LoVo (cell line): ENCODE measurements around the gene LINC00237.

Experiments
- DNase-seq: peaks from one replicate; pipeline ENCODE4 v3.0.0-alpha.2; 2016; ENCODE audit warnings: low spot score

Gene LINC00237

GRCh38 chr20:21125072-21125848, 19.1 kb upstream of the LINC00237 start:
- DNase-seq, result peak; percentile 66

- DNase-seq, result no peak
Measured at GRCh38 chr20:21124190-21124589, 18.0 kb upstream of the LINC00237 start.

GRCh38 chr20:21118782-21119181, 12.6 kb upstream of the LINC00237 start:
- no peak for DNase-seq

- DNase-seq, result no peak
Measured at GRCh38 chr20:21118138-21118537, 12.0 kb upstream of the LINC00237 start.

- DNase-seq, result no peak
Measured at GRCh38 chr20:21117521-21117920, 11.4 kb upstream of the LINC00237 start.

- DNase-seq, result no peak
Measured at GRCh38 chr20:21114584-21114983, 8.4 kb upstream of the LINC00237 start.

GRCh38 chr20:21113697-21114096, 7.5 kb upstream of the LINC00237 start:
- no peak for DNase-seq

GRCh38 chr20:21111416-21111815, 5.3 kb upstream of the LINC00237 start:
- no peak for DNase-seq

- DNase-seq, result no peak
Measured at GRCh38 chr20:21110811-21111210, 4.7 kb upstream of the LINC00237 start.

GRCh38 chr20:21109144-21109543, 3.0 kb upstream of the LINC00237 start:
- no peak for DNase-seq

- DNase-seq, result no peak
Measured at GRCh38 chr20:21105429-21106170, 558 bp downstream of the LINC00237 start.

GRCh38 chr20:21104921-21105320, 1.2 kb downstream of the LINC00237 start:
- no peak for DNase-seq

GRCh38 chr20:21104466-21104761, 1.7 kb downstream of the LINC00237 start:
- DNase-seq, result no peak

GRCh38 chr20:21103582-21104465, 2.3 kb downstream of the LINC00237 start:
- DNase-seq, result no peak

- DNase-seq, result no peak
Measured at GRCh38 chr20:21102603-21103311, 3.4 kb downstream of the LINC00237 start.

- DNase-seq, result no peak
Measured at GRCh38 chr20:21101932-21102575, 4.1 kb downstream of the LINC00237 start.

GRCh38 chr20:21101453-21101931, 4.7 kb downstream of the LINC00237 start:
- peak; percentile 25 for DNase-seq

GRCh38 chr20:21100578-21101452, 5.3 kb downstream of the LINC00237 start:
- peak; percentile 42 for DNase-seq

GRCh38 chr20:21099751-21100577, 6.2 kb downstream of the LINC00237 start:
- DNase-seq, result peak; percentile 81
